ENCODE results near the gene SLC19A2. TPM values are rescaled to one million over a fixed set of nuclear protein-coding genes. Genes with fewer than 3 reads are reported as not detected.

The SLC19A2 gene
- total and polyA plus RNA-seq, 2 of the 13 experiments (the other 11 are each of a cell fraction or from before 2014, with no cell fraction given) = 30.4 to 56.0 TPM

GRCh38 chr1:169511316-169512005 lies 25.7 kb upstream of the SLC19A2 start:
- FAIRE-seq = no peak
- no peak for ATAC-seq
- ChIA-PET CTCF (ENCODE audit: low intra/inter-chr PET ratio, low total read pairs) (no interaction called here), POLR2A (interaction anchor here (1.0 to 3.8 kb wide), 3 partner anchors 12 to 75 kb away, joined by 3 to 33 read pairs (median 5); partner anchors contain the start of genes F5 and SLC19A2)
- Histone ChIP-seq H3K4me3 (replicated peaks in 1 of 3; ENCODE audit: insufficient read depth in 1 of 3, low read depth in 2 of 3, low read length in 3 of 3) (no peak overlapping the region), H3K36me3 (replicated peaks in 1 of 2; ENCODE audit: control insufficient read depth in 1 of 2, insufficient read depth in 2 of 2, low read length in 2 of 2) (peaks cover 8 to 34% of the 10 kb centered on the region in 2 experiments), H3K9me3 (ENCODE audit: low read length) (no peaks in the 10 kb centered on the region), H3K27me3 (ENCODE audit: control insufficient read depth in 1 of 2, insufficient read depth in 2 of 2, low read length in 2 of 2) (no peaks in the 10 kb centered on the region), H3K4me1 (ENCODE audit: insufficient read depth, low read length) (peaks cover 48% of the 10 kb centered on the region), H4K20me1 (ENCODE audit: insufficient read depth, low read length) (no peaks in the 10 kb centered on the region), H3K79me2 (ENCODE audit: insufficient read depth, low read length) (no peaks in the 10 kb centered on the region), H2AFZ (ENCODE audit: low read length) (no peak overlapping the region), H3K4me2 (ENCODE audit: low read depth, low read length) (no peak overlapping the region), H3K9ac (ENCODE audit: insufficient read depth, low read depth, low read length) (no peak overlapping the region), H3K27ac (ENCODE audit: extremely low read length, insufficient read depth, low read length) (no peak overlapping the region)
- DNase-seq (ENCODE audit: low spot score) = no peak
- no TSS peak for BruUV-seq (replicated peaks)
- WGBS (ENCODE audit: low lambda C conversion rate) = 97% methylated on average over 3 of the region's 3 CpGs
- TF ChIP-seq NFYC (CRISPR knock-in tag; IDR thresholded peaks at IDR 0.05) (no peak), NFATC3 (CRISPR knock-in tag; IDR thresholded peaks at IDR 0.05) (no peak), BCL3 (CRISPR knock-in tag; IDR thresholded peaks at IDR 0.05) (no peak), SPEN (CRISPR knock-in tag; IDR thresholded peaks at IDR 0.05; ENCODE audit: low read depth) (no peak), ZNF3 (CRISPR knock-in tag; IDR thresholded peaks at IDR 0.05) (no peak)
- TF ChIP-seq, protein P1, sequence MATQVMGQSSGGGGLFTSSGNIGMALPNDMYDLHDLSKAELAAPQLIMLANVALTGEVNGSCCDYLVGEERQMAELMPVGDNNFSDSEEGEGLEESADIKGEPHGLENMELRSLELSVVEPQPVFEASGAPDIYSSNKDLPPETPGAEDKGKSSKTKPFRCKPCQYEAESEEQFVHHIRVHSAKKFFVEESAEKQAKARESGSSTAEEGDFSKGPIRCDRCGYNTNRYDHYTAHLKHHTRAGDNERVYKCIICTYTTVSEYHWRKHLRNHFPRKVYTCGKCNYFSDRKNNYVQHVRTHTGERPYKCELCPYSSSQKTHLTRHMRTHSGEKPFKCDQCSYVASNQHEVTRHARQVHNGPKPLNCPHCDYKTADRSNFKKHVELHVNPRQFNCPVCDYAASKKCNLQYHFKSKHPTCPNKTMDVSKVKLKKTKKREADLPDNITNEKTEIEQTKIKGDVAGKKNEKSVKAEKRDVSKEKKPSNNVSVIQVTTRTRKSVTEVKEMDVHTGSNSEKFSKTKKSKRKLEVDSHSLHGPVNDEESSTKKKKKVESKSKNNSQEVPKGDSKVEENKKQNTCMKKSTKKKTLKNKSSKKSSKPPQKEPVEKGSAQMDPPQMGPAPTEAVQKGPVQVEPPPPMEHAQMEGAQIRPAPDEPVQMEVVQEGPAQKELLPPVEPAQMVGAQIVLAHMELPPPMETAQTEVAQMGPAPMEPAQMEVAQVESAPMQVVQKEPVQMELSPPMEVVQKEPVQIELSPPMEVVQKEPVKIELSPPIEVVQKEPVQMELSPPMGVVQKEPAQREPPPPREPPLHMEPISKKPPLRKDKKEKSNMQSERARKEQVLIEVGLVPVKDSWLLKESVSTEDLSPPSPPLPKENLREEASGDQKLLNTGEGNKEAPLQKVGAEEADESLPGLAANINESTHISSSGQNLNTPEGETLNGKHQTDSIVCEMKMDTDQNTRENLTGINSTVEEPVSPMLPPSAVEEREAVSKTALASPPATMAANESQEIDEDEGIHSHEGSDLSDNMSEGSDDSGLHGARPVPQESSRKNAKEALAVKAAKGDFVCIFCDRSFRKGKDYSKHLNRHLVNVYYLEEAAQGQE (IDR thresholded peaks at IDR 0.05; ENCODE audit: borderline replicate concordance in 1 of 2, low read depth in 1 of 2, low read length in 2 of 2) = no peak
- TF ChIP-seq, protein P2, sequence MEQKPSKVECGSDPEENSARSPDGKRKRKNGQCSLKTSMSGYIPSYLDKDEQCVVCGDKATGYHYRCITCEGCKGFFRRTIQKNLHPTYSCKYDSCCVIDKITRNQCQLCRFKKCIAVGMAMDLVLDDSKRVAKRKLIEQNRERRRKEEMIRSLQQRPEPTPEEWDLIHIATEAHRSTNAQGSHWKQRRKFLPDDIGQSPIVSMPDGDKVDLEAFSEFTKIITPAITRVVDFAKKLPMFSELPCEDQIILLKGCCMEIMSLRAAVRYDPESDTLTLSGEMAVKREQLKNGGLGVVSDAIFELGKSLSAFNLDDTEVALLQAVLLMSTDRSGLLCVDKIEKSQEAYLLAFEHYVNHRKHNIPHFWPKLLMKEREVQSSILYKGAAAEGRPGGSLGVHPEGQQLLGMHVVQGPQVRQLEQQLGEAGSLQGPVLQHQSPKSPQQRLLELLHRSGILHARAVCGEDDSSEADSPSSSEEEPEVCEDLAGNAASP (CRISPR knock-in tag; IDR thresholded peaks at IDR 0.05; ENCODE audit: borderline replicate concordance) = no peak
- intact Hi-C loops (cut with micrococcal nuclease; ENCODE audit: unreplicated experiment) (no loop called here), in situ Hi-C loops (cut with HindIII; ENCODE audit: extremely low pct_ligation_motif_present, low pct_unique_long_range_greater_than_20kb) (no loop called here)

Data from HepG2 (cell line).